ENCODE results near the gene SETD2.

DNA sequence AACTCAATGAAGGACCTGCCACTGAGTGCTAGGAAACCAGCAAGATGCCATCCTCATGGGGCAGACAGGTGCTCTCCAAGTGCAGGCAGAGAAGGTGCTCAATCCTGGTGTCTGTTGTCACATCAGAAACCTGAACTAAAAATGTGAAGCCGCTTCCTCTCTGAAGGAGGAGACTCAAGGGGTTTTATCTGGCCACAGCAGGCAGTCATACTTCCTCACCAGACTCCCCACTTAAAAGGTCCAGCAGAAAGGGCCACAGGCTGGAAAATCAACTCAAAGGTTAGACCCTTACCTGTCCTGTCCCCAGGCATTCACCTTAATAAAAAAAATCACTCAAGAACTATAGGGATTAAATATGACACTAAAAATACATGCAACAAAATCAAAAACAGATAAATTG is 192.2 kb downstream of the SETD2 start:
- TF ChIP-seq POLR2A (IDR thresholded peaks at IDR 0.05; ENCODE audit: low read depth, low read length) (no peak), POLR2AphosphoS5 (IDR thresholded peaks at IDR 0.05; ENCODE audit: low read depth, low read length) (no peak), TAF1 (IDR thresholded peaks at IDR 0.05; ENCODE audit: borderline replicate concordance, low read depth, low read length) (no peak)

All from GM12892 (cell line).